Esophagus muscularis mucosa (tissue), 3 donors: Measurements from ENCODE around the gene NPPB.

Source experiments
- EP300 ChIP-seq: sonication (generic); formaldehyde crosslinking; IDR thresholded peaks from one replicate; pipeline ENCODE4 v1.6.1; 2017; ENCODE audit warnings: antibody characterized with exemption
- TF ChIP-seq, protein P1 (sequence below), 3 experiments: fragments of 200-600 bp in 2 of 3; fragments of 450-650 bp in 1 of 3; sonication (generic) in 2 of 3; IDR thresholded peaks; one replicate each; pipeline ENCODE4 v1.5.1; 2017 to 2019; ENCODE audit warnings: antibody characterized with exemption in 3 of 3, mild to moderate bottlenecking in 2 of 3, moderate library complexity in 1 of 3

DNA sequence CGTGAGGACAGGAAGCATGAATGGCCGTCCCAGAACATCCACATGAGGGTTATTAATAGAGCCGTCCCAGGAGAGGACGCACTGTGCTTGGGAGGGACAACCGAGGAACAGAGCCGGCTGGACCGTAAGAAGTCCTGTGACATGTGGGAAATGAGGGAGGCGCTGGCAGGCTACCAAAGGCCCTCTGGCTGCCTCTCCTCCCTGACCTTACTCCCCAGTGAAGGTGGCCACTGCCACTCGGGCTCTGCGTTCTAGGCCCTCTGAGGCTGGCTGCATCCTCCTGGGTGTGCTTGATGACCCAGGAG lies 15.5 kb upstream of the NPPB start:
- TF ChIP-seq EP300 = peak; percentile 51
- TF ChIP-seq, protein P1, sequence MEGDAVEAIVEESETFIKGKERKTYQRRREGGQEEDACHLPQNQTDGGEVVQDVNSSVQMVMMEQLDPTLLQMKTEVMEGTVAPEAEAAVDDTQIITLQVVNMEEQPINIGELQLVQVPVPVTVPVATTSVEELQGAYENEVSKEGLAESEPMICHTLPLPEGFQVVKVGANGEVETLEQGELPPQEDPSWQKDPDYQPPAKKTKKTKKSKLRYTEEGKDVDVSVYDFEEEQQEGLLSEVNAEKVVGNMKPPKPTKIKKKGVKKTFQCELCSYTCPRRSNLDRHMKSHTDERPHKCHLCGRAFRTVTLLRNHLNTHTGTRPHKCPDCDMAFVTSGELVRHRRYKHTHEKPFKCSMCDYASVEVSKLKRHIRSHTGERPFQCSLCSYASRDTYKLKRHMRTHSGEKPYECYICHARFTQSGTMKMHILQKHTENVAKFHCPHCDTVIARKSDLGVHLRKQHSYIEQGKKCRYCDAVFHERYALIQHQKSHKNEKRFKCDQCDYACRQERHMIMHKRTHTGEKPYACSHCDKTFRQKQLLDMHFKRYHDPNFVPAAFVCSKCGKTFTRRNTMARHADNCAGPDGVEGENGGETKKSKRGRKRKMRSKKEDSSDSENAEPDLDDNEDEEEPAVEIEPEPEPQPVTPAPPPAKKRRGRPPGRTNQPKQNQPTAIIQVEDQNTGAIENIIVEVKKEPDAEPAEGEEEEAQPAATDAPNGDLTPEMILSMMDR (IDR thresholded peaks at IDR 0.05) = no peak
